Measurements from ENCODE around the gene GCFC2. TPM values are rescaled to one million over a fixed set of nuclear protein-coding genes. Genes with fewer than 3 reads are reported as not detected.

Gene GCFC2
- total RNA-seq, 1 donor from 2014 or later: 12.3 TPM

- Histone ChIP-seq H4K20me1 (ENCODE audit: insufficient read depth, low read length) (peaks cover 4% of the 10 kb centered on the region), H3K9ac (ENCODE audit: low read length) (no peak overlapping the region), H3K9me3 (ENCODE audit: insufficient read depth, low read depth, low read length) (no peaks in the 10 kb centered on the region), H3K27me3 (ENCODE audit: insufficient read depth, low read length) (no peaks in the 10 kb centered on the region), H3K4me1 (ENCODE audit: insufficient read depth, low read length) (no peaks in the 10 kb centered on the region), H3K36me3 (ENCODE audit: insufficient read depth, low read length) (peaks cover 36% of the 10 kb centered on the region), H3K27ac (ENCODE audit: low read depth, low read length) (no peak overlapping the region), H3K79me2 (ENCODE audit: insufficient read depth, low read length) (peaks cover 18% of the 10 kb centered on the region), H3K4me2 (ENCODE audit: low read length) (no peak overlapping the region), H2AFZ (ENCODE audit: low read depth, low read length) (no peak overlapping the region), H3K4me3 (ENCODE audit: insufficient read depth, low read depth, low read length) (no peak overlapping the region)
- Mint-ChIP-seq H3K27me3 (ENCODE audit: low read depth, unreplicated experiment) (no peaks in the 10 kb centered on the region), H3K4me1 (ENCODE audit: low read depth, unreplicated experiment) (peaks cover 4% of the 10 kb centered on the region), H3K9me3 (ENCODE audit: unreplicated experiment) (no peaks in the 10 kb centered on the region), H3K36me3 (ENCODE audit: low read depth, unreplicated experiment) (peaks cover 29% of the 10 kb centered on the region), H3K27ac (ENCODE audit: unreplicated experiment) (no peak overlapping the region), H3K4me3 (ENCODE audit: unreplicated experiment) (no peak overlapping the region)
- no peak for TF ChIP-seq EZH2 (IDR thresholded peaks at IDR 0.05; ENCODE audit: insufficient read depth, low read length)
- TF ChIP-seq CTCF (IDR thresholded peaks at IDR 0.05; ENCODE audit: insufficient read depth, low read depth, low read length): no peak
- no peak for FAIRE-seq
- DNase-seq (ENCODE audit: low read depth): no peak
Measured at GRCh38 chr2:75656563-75656962, 54.2 kb downstream of the GCFC2 start.

GRCh38 chr2:75655861-75656260 lies 54.9 kb downstream of the GCFC2 start:
- no peak overlapping the region for H3K4me3 Mint-ChIP-seq (ENCODE audit: unreplicated experiment)
- DNase-seq (ENCODE audit: low read depth): no peak

More at GRCh38 chr2:75655861-75656260, 54.9 kb downstream of the GCFC2 start:
- Histone ChIP-seq H3K4me1 (ENCODE audit: insufficient read depth, low read length) (no peaks in the 10 kb centered on the region), H3K27ac (ENCODE audit: low read depth, low read length) (no peak overlapping the region), H3K79me2 (ENCODE audit: insufficient read depth, low read length) (peaks cover 17% of the 10 kb centered on the region), H3K4me3 (ENCODE audit: insufficient read depth, low read depth, low read length) (no peak overlapping the region), H3K36me3 (ENCODE audit: insufficient read depth, low read length) (peaks cover 38% of the 10 kb centered on the region), H3K9me3 (ENCODE audit: insufficient read depth, low read depth, low read length) (no peaks in the 10 kb centered on the region), H3K27me3 (ENCODE audit: insufficient read depth, low read length) (no peaks in the 10 kb centered on the region), H3K4me2 (ENCODE audit: low read length) (no peak overlapping the region), H2AFZ (ENCODE audit: low read depth, low read length) (no peak overlapping the region), H3K9ac (ENCODE audit: low read length) (no peak overlapping the region), H4K20me1 (ENCODE audit: insufficient read depth, low read length) (peaks cover 7% of the 10 kb centered on the region)
- no peak for TF ChIP-seq CTCF (IDR thresholded peaks at IDR 0.05; ENCODE audit: insufficient read depth, low read depth, low read length)
- no peak for TF ChIP-seq EZH2 (IDR thresholded peaks at IDR 0.05; ENCODE audit: insufficient read depth, low read length)
- no peaks in the 10 kb centered on the region for H3K9me3 Mint-ChIP-seq (ENCODE audit: unreplicated experiment)
- no peak overlapping the region for H3K27ac Mint-ChIP-seq (ENCODE audit: unreplicated experiment)
- H3K27me3 Mint-ChIP-seq (ENCODE audit: low read depth, unreplicated experiment): no peaks in the 10 kb centered on the region
- FAIRE-seq: no peak
- H3K36me3 Mint-ChIP-seq (ENCODE audit: low read depth, unreplicated experiment): peaks cover 31% of the 10 kb centered on the region
- H3K4me1 Mint-ChIP-seq (ENCODE audit: low read depth, unreplicated experiment): peaks cover 4% of the 10 kb centered on the region

All from astrocyte (in vitro differentiated cells and primary cell).